Left renal cortex interstitium (tissue), 4 donors: ENCODE measurements around the gene ANKS1A. TPM values are rescaled to one million over a fixed set of nuclear protein-coding genes. Genes with fewer than 3 reads are reported as not detected.

ENCODE experiments used
- DNase-seq, 4 donors: peaks; one replicate each; pipeline ENCODE4 v3.0.0-alpha.2; 2013; ENCODE audit warnings: low read depth in 4 of 4, low spot score in 2 of 4, missing footprints in 1 of 4
- polyA plus RNA-seq, 4 donors: library from polyadenylated mRNA; unstranded; fragments of 120-200 nt; gene quantifications; one replicate each; pipeline ENCODE4 v1.2.1, GENCODE V29; 2013; ENCODE audit not compliant: insufficient read length in 4 of 4

The ANKS1A gene
- polyA plus RNA-seq, 4 donors: 33.1 to 53.7 (median 43.2) TPM

- no peak for DNase-seq
Observed at GRCh38 chr6:35078896-35079295, 189.8 kb downstream of the ANKS1A start.

GRCh38 chr6:35079311-35080000 is 190.4 kb downstream of the ANKS1A start:
- DNase-seq: no peak

- DNase-seq: no peak
Observed at GRCh38 chr6:35080016-35080680, 191.1 kb downstream of the ANKS1A start.

- DNase-seq: no peak
Observed at GRCh38 chr6:35080821-35081425, 191.9 kb downstream of the ANKS1A start.

GRCh38 chr6:35081426-35081851 is 192.4 kb downstream of the ANKS1A start:
- DNase-seq: no peak

GRCh38 chr6:35082046-35082732 is 193.1 kb downstream of the ANKS1A start:
- no peak for DNase-seq

GRCh38 chr6:35082733-35083403 is 193.8 kb downstream of the ANKS1A start:
- no peak for DNase-seq

- no peak for DNase-seq
Observed at GRCh38 chr6:35083507-35083906, 194.5 kb downstream of the ANKS1A start.

- no peak for DNase-seq
Observed at GRCh38 chr6:35084041-35084491, 195.0 kb downstream of the ANKS1A start.

GRCh38 chr6:35084511-35085203 is 195.6 kb downstream of the ANKS1A start:
- DNase-seq: no peak

GRCh38 chr6:35085359-35086281 is 196.6 kb downstream of the ANKS1A start:
- no peak for DNase-seq

GRCh38 chr6:35086282-35086632 is 197.2 kb downstream of the ANKS1A start:
- DNase-seq: no peak

- DNase-seq: no peak
Observed at GRCh38 chr6:35086636-35087360, 197.7 kb downstream of the ANKS1A start.

- DNase-seq: no peak
Observed at GRCh38 chr6:35087361-35088280, 198.6 kb downstream of the ANKS1A start.

- no peak for DNase-seq
Observed at GRCh38 chr6:35088281-35089215, 199.5 kb downstream of the ANKS1A start.

GRCh38 chr6:35089216-35089934 is 200.3 kb downstream of the ANKS1A start:
- DNase-seq: no peak
